Adipocyte (in vitro differentiated cells): ENCODE measurements around the gene HOXB4.

ENCODE experiments used
- DNase-seq: peaks from one replicate; pipeline ENCODE4 v3.0.0-alpha.2; 2015; ENCODE audit warnings: low read depth
- H3K27me3 ChIP-seq: replicated peaks from 2 replicates; pipeline ENCODE4 v1.7.0; 2013; ENCODE audit warnings: mild to moderate bottlenecking, low read length, moderate library complexity; ENCODE audit not compliant: control insufficient read depth, insufficient read depth
- H3K36me3 ChIP-seq: 2 replicates; pipeline ENCODE4 v1.7.0; 2013; ENCODE audit warnings: low read length, mild to moderate bottlenecking, moderate library complexity; ENCODE audit not compliant: control insufficient read depth, insufficient read depth, severe bottlenecking
- H3K4me1 ChIP-seq: 2 replicates; pipeline ENCODE4 v1.7.0; 2013; ENCODE audit warnings: mild to moderate bottlenecking, low read length, moderate library complexity; ENCODE audit not compliant: control insufficient read depth, insufficient read depth
- H3K4me3 ChIP-seq: 2 replicates; pipeline ENCODE4 v1.7.0; 2013; ENCODE audit warnings: mild to moderate bottlenecking, low read length, moderate library complexity
- H3K9ac ChIP-seq: 2 replicates; pipeline ENCODE4 v1.7.0; 2013; ENCODE audit warnings: mild to moderate bottlenecking, low read length, moderate library complexity
- H3K9me3 ChIP-seq: 2 replicates; pipeline ENCODE4 v1.7.0; 2013; ENCODE audit warnings: mild to moderate bottlenecking, low read length, moderate library complexity; ENCODE audit not compliant: control insufficient read depth

The HOXB4 gene

DNA sequence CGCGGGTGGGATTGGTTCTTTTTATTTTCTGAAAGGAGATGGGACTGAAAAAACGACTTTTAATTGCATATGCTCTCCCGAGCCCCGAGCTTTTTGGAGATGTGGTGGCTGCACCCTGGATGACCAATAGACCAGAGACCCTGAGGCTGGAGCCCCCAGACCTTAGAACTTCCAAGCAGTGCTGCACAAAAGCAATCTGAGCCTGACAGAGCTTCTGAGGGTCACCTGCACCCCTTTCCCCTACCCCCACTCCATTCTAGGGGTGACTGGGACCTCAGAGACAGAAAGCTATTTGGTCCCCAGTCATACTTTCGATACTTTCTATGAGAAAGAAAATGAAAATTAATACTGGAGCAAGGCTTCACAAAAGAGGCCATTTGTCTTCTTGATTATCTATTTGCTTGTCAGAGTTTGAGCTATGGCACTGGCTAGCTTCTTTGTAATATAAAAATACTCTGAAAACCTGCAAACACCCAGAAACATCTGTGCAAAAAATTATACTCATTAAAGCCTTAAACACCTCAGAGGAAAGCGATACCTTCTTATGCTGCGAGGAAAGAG lies 3.6 kb downstream of the HOXB4 start:
- Histone ChIP-seq H3K9ac (peak overlapping the region; percentile 88), H3K36me3 (no peaks in the 10 kb centered on the region), H3K4me1 (peaks cover 75% of the 10 kb centered on the region), H3K4me3 (peak overlapping the region; percentile 73), H3K27me3 (no peaks in the 10 kb centered on the region), H3K9me3 (no peaks in the 10 kb centered on the region)
- DNase-seq, result no peak

DNA sequence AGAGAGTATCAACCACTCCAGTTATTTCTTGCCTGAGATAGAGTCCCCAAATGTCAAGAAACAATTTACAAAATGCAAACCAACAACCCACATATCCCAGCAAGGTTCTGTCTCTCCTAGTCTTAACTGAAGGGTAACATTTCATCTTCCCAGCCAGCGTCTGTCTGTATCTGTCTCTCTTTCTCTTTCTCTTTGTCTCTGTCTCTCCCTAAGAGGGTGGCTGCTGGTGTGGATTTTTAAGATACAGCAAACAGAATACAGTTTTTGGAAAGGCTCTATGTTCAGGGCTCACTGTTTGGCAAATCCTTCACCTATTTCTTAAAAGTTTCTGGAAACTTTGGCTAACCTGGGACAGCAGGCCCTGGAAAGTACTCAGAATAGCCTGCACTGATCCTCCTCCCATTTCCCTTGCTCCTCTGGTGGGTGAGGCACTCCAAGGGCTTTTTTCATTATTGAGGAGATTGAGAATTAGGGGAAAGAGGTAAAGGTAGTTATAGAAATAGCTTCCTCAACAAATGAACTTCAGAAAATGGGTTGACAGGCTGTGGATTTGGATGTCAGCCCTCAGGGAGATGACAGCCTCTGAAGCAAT lies 6.2 kb downstream of the HOXB4 start:
- Histone ChIP-seq H3K9ac (peak overlapping the region; percentile 88), H3K36me3 (no peaks in the 10 kb centered on the region), H3K4me1 (peaks cover 88% of the 10 kb centered on the region), H3K9me3 (no peaks in the 10 kb centered on the region), H3K4me3 (peak overlapping the region; percentile 73), H3K27me3 (no peaks in the 10 kb centered on the region)
- DNase-seq, result no peak

DNA sequence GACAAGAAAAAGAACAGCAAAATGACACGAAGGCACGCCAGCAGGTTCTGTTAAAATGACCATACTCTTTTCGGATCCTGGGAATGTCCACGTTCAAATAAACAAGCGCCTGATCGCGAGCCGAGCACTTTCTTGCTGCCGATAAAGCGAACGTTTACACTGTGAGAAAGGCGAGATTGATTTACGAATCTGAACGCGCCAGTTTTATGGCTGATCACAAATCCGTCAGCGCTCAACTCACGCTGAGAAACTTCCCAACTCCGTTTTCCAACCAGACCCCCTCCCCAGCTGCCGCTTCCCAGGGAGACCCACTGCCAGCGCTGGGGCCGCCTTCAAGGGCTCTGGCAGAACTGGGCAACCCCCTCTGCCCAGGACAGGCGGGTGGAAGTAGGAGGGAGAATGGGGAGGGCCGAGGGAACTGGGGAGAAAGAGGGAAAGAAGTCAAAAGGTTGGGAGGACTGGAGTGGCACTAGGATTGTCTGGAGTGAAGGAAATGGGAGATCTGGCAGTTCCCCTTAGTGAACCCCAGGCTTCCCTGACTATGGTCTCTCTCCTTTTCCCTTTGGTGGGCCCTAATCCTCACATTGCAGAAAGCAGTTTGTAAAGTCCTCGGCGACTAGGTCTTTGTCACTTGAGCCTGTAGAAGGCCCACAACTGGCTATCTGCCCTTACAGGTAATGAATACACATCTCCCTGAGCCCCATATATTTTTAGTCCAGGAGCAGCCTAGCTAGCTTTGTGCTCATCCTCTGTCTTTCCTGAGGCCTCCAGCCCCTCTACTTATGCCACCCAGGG lies 6.9 kb downstream of the HOXB4 start:
- no peak for DNase-seq
- Histone ChIP-seq H3K27me3 (no peaks in the 10 kb centered on the region), H3K9me3 (no peaks in the 10 kb centered on the region), H3K9ac (peak overlapping the region; percentile 88), H3K36me3 (no peaks in the 10 kb centered on the region), H3K4me3 (peak overlapping the region; percentile 73), H3K4me1 (peaks cover 85% of the 10 kb centered on the region)

DNA sequence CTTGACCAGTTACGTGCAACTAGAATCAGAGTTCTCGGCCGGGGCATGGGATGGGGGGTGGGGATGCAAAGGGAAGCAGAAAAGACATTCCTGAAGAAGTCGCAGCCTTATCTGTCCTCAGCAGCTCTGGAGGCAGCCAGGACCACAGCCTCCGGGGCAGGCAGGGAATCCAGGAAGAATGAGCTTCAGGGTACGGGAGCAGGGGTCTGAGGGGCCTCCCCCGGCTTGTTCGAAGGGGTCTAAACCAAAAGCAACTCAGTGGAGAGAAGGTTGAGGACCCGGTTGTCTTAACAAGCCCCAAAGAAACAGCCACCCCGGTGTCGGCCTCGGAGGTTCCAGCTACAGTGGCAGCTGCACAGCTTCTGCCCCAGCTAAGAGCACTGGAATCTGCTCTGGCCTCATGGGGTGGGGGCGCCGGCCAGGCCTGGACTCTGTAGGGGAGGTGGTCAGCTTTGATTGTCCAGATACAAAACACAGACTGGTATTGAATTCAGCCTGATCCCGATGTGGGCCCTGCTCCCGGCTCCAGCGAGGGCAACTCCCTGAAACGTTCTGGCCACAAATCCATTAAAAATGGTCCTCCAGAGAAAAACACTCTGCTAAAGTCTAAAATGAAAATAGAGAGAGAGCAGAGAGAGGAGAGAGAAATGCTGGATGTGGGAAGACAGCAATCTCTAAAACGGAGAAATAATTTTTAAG lies 7.7 kb downstream of the HOXB4 start:
- H3K4me1 ChIP-seq, result peaks cover 78% of the 10 kb centered on the region
- H3K4me3 ChIP-seq, result peak overlapping the region; percentile 73
- peak overlapping the region; percentile 88 for H3K9ac ChIP-seq
- H3K27me3 ChIP-seq, result no peaks in the 10 kb centered on the region
- no peaks in the 10 kb centered on the region for H3K9me3 ChIP-seq
- DNase-seq, result no peak
- no peaks in the 10 kb centered on the region for H3K36me3 ChIP-seq

DNA sequence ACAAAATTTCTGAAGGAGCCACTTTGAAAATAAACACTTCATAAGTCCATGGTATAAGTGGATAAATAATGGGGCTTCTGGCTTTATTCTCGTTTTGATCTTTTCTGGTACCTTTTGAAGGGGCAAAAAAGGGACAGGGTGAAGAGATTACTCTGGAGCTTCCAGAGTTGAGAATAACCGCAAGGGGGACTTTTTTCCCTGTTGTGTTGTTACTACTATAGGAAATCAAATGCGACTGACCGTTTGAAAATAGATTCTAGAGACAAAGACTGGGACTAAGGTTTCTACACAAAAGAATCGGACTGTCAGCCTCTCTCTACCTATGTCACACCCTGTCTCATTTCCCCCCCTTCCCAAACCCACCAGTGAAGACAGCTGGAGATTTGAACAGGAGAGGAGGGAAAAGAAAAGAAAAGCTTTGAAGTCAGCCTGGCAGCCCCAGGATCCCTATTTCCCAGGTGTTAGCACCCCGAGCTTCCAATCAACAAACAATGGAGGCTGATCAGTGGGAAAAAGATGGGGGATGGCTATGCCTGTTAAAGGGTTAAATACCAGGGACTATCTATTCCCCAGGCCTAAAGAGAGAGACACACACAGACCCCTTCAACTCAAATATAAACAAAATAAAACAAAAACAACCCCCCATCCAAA lies 8.4 kb downstream of the HOXB4 start:
- Histone ChIP-seq H3K36me3 (no peaks in the 10 kb centered on the region), H3K27me3 (no peaks in the 10 kb centered on the region), H3K4me3 (peak overlapping the region; percentile 73), H3K9ac (peak overlapping the region; percentile 88), H3K4me1 (peaks cover 81% of the 10 kb centered on the region), H3K9me3 (no peaks in the 10 kb centered on the region)
- no peak for DNase-seq

DNA sequence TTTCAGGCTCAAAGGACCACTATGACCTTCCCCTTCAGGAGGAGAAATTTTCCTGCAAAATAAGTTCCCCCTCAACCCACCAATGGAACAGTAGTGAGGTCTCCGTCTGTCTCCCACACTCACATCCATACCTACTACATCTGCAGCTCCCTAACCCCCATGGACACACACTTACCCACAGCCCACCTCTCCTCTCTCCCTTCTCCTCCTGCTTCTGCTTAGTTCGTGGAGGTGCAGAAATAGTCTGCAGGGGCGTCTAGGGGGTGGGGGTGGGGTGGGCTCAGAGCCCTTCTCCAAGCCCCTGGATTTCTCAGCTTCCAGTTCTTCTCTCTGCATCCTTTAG lies 8.9 kb downstream of the HOXB4 start:
- H3K27me3 ChIP-seq, result no peaks in the 10 kb centered on the region

DNA sequence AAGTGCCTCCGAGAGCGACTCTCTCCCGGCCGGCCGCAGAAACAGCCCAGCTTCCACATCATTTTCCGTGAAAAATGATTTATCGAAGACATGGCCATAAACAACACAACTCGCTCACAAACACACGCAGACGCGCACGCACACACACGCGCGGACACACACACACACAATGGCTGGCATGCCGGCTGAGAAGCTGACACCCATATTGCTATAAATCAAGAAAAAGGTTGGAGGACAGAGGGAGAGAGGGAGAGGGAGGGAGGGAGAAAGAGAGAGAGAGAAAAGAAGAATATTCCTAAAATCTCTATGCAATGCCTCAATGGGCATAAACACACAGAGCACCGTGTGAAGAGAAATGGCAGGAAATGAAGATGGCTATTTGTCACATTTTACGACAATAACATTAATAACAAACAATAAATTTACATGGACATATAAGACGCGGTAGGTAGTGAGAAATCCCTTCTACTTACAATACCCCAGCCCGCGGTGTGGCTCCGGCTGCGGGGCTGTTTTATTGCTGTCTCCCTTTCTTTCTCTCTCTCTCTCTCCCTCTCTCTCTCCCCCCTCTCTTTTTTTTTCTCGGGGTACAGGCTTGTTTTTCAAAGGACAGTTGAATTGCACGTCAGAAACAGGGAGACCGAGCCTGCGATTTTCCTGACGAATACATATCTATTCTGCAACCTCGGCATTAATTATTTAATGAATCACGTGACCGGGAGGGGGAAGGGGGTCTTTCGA lies 9.5 kb downstream of the HOXB4 start:
- H3K27me3 ChIP-seq, result no peaks in the 10 kb centered on the region
- H3K4me3 ChIP-seq, result peak overlapping the region; percentile 77
- H3K4me1 ChIP-seq, result peaks cover 76% of the 10 kb centered on the region
- H3K9me3 ChIP-seq, result no peaks in the 10 kb centered on the region
- no peaks in the 10 kb centered on the region for H3K36me3 ChIP-seq
- H3K9ac ChIP-seq, result peak overlapping the region; percentile 88
- no peak for DNase-seq

More for the DNA sequence above, 8.9 kb downstream of the HOXB4 start:
- peaks cover 80% of the 10 kb centered on the region for H3K4me1 ChIP-seq
- H3K9me3 ChIP-seq, result no peaks in the 10 kb centered on the region
- H3K9ac ChIP-seq, result peak overlapping the region; percentile 88
- H3K36me3 ChIP-seq, result no peaks in the 10 kb centered on the region
- peak overlapping the region; percentile 77 for H3K4me3 ChIP-seq
- DNase-seq, result no peak

DNA sequence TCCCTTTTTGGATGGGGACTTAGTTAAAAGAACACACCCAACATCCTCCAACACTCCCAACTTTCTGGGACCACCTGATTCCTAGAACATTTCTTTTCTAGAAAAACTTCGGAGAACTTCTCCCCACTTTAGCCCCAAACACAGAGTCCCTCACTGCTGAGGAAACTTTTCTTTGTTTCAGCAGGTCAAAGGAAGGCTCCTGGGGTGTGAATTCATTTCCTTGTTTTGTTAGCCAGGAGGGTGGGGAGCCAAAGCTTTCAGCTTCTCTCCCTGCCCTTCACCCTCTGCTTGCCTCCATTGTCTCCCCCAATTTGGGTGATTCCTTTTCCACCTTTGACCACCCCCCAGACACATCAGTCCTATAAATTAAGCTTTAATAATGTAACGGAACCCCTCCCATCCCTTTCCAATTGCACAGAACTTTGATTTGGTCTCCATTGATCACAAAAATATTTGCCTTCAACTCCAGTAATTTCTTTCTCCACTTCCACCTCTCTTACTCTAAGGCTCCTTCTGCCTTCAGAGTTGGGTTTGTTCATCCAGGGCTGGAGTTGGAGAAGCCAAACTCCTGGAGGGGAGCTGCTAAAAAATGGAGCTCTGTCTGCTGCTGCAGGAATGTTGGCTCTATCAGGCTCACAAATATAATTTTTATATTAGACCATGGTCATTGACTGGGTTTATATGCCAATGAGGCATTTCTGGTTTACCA lies 10.3 kb downstream of the HOXB4 start:
- Histone ChIP-seq H3K27me3 (no peaks in the 10 kb centered on the region), H3K9me3 (no peaks in the 10 kb centered on the region), H3K36me3 (no peaks in the 10 kb centered on the region), H3K4me3 (peak overlapping the region; percentile 77), H3K4me1 (peaks cover 71% of the 10 kb centered on the region), H3K9ac (peak overlapping the region; percentile 88)
- no peak for DNase-seq

DNA sequence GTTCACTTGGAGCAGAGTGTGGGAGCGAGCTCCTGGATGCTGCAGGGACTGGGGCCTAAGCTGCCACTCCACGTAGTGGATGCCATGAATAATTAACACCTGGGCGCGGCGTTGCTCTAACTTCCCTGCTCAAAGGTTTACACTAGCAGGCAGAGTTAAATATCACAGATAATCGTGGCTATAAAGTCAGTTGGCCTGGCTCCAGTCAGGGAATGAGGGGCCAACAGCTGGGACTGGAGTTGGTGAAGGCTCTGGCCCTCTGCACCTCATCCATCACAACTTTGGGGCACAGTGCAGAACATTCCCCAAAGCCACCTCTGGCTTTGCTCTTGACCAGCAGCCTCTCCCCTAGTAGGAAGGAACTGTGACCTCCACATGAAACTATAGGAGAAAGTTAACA lies 10.9 kb downstream of the HOXB4 start:
- H3K4me3 ChIP-seq, result no peak overlapping the region
- H3K27me3 ChIP-seq, result no peaks in the 10 kb centered on the region
- no peak for DNase-seq
- no peaks in the 10 kb centered on the region for H3K36me3 ChIP-seq
- H3K9ac ChIP-seq, result no peak overlapping the region
- peaks cover 65% of the 10 kb centered on the region for H3K4me1 ChIP-seq
- H3K9me3 ChIP-seq, result no peaks in the 10 kb centered on the region

DNA sequence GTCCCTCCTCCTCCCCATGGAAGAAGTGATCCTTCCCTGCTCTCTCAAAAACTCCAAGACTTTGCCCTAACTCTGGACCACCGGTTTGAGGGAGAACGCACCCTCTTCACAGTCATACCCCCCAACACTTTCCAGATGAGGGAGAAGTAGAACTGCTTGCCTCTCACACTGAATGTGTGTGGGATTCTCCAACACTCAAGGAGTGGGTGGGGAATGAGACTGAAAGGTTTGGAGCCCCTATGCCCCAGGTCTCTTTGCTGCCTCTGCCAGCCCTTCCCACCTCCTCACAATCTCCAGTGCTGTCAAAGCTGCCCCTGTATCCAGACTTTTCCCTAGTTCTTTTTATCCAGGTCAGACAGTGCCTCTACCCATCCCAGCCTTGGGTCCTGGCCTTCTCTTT lies 11.4 kb downstream of the HOXB4 start:
- H3K9ac ChIP-seq, result no peak overlapping the region
- no peak overlapping the region for H3K4me3 ChIP-seq
- no peaks in the 10 kb centered on the region for H3K27me3 ChIP-seq
- H3K4me1 ChIP-seq, result peaks cover 60% of the 10 kb centered on the region
- H3K36me3 ChIP-seq, result no peaks in the 10 kb centered on the region
- no peak for DNase-seq
- H3K9me3 ChIP-seq, result no peaks in the 10 kb centered on the region
